Heart left ventricle (tissue), 16 donors: ENCODE measurements around the gene PTMS. TPM values are rescaled to one million over a fixed set of nuclear protein-coding genes. Genes with fewer than 3 reads are reported as not detected.
A peak's percentile ranks its signal among the peaks of the same experiment; 100 is the strongest.

Experiments
- ATAC-seq, 4 donors: fragments of 200-7000 bp; cut with Tn5 transposase; one replicate each; pipeline ENCODE4 v1.9.1; 2020 to 2022; ENCODE audit warnings: moderate library complexity in 4 of 4, mild to moderate bottlenecking in 3 of 4, moderate number of reproducible peaks in 1 of 4
- DNase-seq, 5 donors: peaks; one replicate each; pipeline ENCODE4 v3.0.0-alpha.2; 2020
- H3K27ac ChIP-seq, 12 donors: fragments of 200-600 bp; sonication (generic) in 4 of 12; one replicate each; pipeline versions ENCODE4 v1.5.0 to v1.8.0; 2016 to 2022; ENCODE audit warnings: mild to moderate bottlenecking in 2 of 12
- H3K27me3 ChIP-seq, 9 donors: fragments of 200-600 bp; sonication (generic) in 2 of 9; one replicate each; pipeline versions ENCODE4 v1.5.1 to v1.8.0; 2016 to 2022; ENCODE audit warnings: mild to moderate bottlenecking in 3 of 9
- H3K36me3 ChIP-seq, 9 donors: fragments of 200-600 bp; sonication (generic) in 2 of 9; one replicate each; pipeline versions ENCODE4 v1.5.0 to v1.8.0; 2018 to 2022; ENCODE audit warnings: mild to moderate bottlenecking in 2 of 9
- H3K4me1 ChIP-seq, 12 donors: fragments of 200-600 bp; sonication (generic) in 4 of 12; one replicate each; pipeline versions ENCODE4 v1.5.0 to v1.8.0; 2016 to 2022; ENCODE audit warnings: mild to moderate bottlenecking in 3 of 12
- H3K4me3 ChIP-seq, 12 donors: fragments of 200-600 bp; sonication (generic) in 4 of 12; one replicate each; pipeline versions ENCODE4 v1.5.0 to v1.8.0; 2017 to 2022; ENCODE audit warnings: mild to moderate bottlenecking in 9 of 12, moderate library complexity in 4 of 12
- H3K9me3 ChIP-seq, 12 donors: fragments of 200-600 bp; sonication (generic) in 4 of 12; one replicate each; pipeline versions ENCODE4 v1.5.0 to v1.8.0; 2016 to 2022; ENCODE audit warnings: mild to moderate bottlenecking in 1 of 12
- CTCF ChIP-seq, 12 donors: fragments of 200-600 bp; sonication (generic) in 4 of 12; IDR thresholded peaks; one replicate each; pipeline versions ENCODE4 v1.5.0 to v1.8.0; 2018 to 2022; ENCODE audit warnings: antibody characterized with exemption in 12 of 12, mild to moderate bottlenecking in 5 of 12
- POLR2A ChIP-seq, 2 donors: fragments of 450-650 bp; IDR thresholded peaks; one replicate each; pipeline ENCODE4 v1.6.1; 2017; ENCODE audit warnings: antibody characterized with exemption in 2 of 2, mild to moderate bottlenecking in 2 of 2, moderate library complexity in 2 of 2
- WGBS, 4 donors: extraction: QIAGEN DNeasy Blood & Tissue Kit in 2 of 4; methylation state at CpG; one replicate each; pipeline versions ENCODE4 v1.1.5 to v1.1.7; 2013 to 2018; 5-methylcytosine and 5-hydroxymethylcytosine counted together
- intact Hi-C, 10 donors: fragments of 100-400 bp; cut with DNase I; formaldehyde crosslinking; loops; one replicate each; pipeline versions ENCODE4 v1.11.1 to v1.14.2; 2022
- polyA plus RNA-seq, 2 donors: library from polyadenylated mRNA; stranded (reverse); fragments of 200-250 nt; gene quantifications; one replicate each; pipeline ENCODE4 v1.2.3, GENCODE V29; 2013
- total RNA-seq, 9 donors: library from RNA; depleted of rRNA in 2 of 9; stranded (reverse); fragments of >200 nt in 2 of 9; fragmentation: NEBNext Ultra II Directional in 3 of 9; extraction: Animal tissue kit (Norgen Biotek cat#: 25700) in 3 of 9; gene quantifications; one replicate each; pipeline versions ENCODE4 v1.1.0 to v1.2.4, GENCODE V29; 2016 to 2023
- donor health status: ischemic (EF 13 %, LVEDD 7.1; RV severe dilation, severe dysfunction).
- donor health status: healthy with polysubstance abuse.
- donor health status: DM: no; HTN: yes; CAD: no.
- donor health status: DM: no; HTN: no; CAD: no.
- donor health status: ischemic (EF 25% LVEDD 6.9; RV normal size, moderate dysfunction).
- donor health status: ischemic (EF 25% LVEDD 5.7; RV mildly dilated, moderate dysfunction).
- donor health status: healthy.
- donor health status: DM: yes; HTN: yes; CAD: no.
- donor health status: ischemic (EF 35%, LVEDD 5.7; RV mildly dilated, moderate dysfunction).
- donor health status: nonischemic (EF 11% LVEDD 7.7; RV severe dilation, severe dysfunction).
- donor health status: DM: yes; HTN: yes; CAD: no.
- donor health status: PGD.
- donor health status: ischemic (EF 29% LVEDD 5.4; RV normal size, mild dysfunction).
- donor health status: nonischemic (EF 23%, LVEDD 6.1; RV moderate dilation, normal function).

PTMS gene
- total and polyA plus RNA-seq, 11 donors = 72.9 to 331 (median 138) TPM

GRCh38 chr12:6817662-6818157, 51.5 kb downstream of the PTMS start:
- H3K27me3 ChIP-seq = peaks cover 0 to 10% (median 0%) of the 10 kb centered on the region in 9 donors
- 83 to 93% (median 87%) methylated on average over 20 of the region's 20 CpGs for WGBS, 4 donors
- intact Hi-C loops = no loop called here
- H3K4me3 ChIP-seq = no peak overlapping the region
- H3K27ac ChIP-seq = no peak overlapping the region
- TF ChIP-seq POLR2A (IDR thresholded peaks at IDR 0.05) (no peak), CTCF (IDR thresholded peaks at IDR 0.05) (no peak)
- peaks cover 0 to 16% (median 0%) of the 10 kb centered on the region in 9 donors for H3K36me3 ChIP-seq
- DNase-seq (no peak), ATAC-seq (no peak)
- H3K4me1 ChIP-seq = peaks cover 0 to 21% (median 13%) of the 10 kb centered on the region in 12 donors
- no peaks in the 10 kb centered on the region for H3K9me3 ChIP-seq

- intact Hi-C loops = no loop called here
- WGBS, 4 donors = 76 to 84% (median 77%) methylated on average over 7 to 10 of the region's 10 CpGs
These were observed 52.1 kb downstream of the PTMS start for GRCh38 chr12:6818222-6818621.

GRCh38 chr12:6818645-6819044, 52.5 kb downstream of the PTMS start:
- ATAC-seq (no peak), DNase-seq (no peak)
- peaks cover 0 to 23% (median 13%) of the 10 kb centered on the region in 12 donors for H3K4me1 ChIP-seq
- no peak overlapping the region for H3K4me3 ChIP-seq
- peaks cover 0 to 16% (median 0%) of the 10 kb centered on the region in 9 donors for H3K36me3 ChIP-seq
- H3K27me3 ChIP-seq = peaks cover 0 to 12% (median 0%) of the 10 kb centered on the region in 9 donors
- intact Hi-C loops = no loop called here
- TF ChIP-seq CTCF (IDR thresholded peaks at IDR 0.05) (no peak), POLR2A (IDR thresholded peaks at IDR 0.05) (no peak)
- H3K9me3 ChIP-seq = no peaks in the 10 kb centered on the region
- 81 to 100% (median 86%) methylated on average over 2 to 5 of the region's 5 CpGs for WGBS, 4 donors
- H3K27ac ChIP-seq = no peak overlapping the region

More at GRCh38 chr12:6818222-6818621, 52.1 kb downstream of the PTMS start:
- peaks cover 0 to 12% (median 0%) of the 10 kb centered on the region in 9 donors for H3K27me3 ChIP-seq
- TF ChIP-seq POLR2A (IDR thresholded peaks at IDR 0.05) (no peak), CTCF (IDR thresholded peaks at IDR 0.05) (no peak)
- no peak overlapping the region for H3K27ac ChIP-seq
- H3K4me3 ChIP-seq = no peak overlapping the region
- peaks cover 0 to 22% (median 13%) of the 10 kb centered on the region in 12 donors for H3K4me1 ChIP-seq
- H3K36me3 ChIP-seq = peaks cover 0 to 16% (median 0%) of the 10 kb centered on the region in 9 donors
- DNase-seq (no peak), ATAC-seq (no peak)
- H3K9me3 ChIP-seq = no peaks in the 10 kb centered on the region

- TF ChIP-seq POLR2A (IDR thresholded peaks at IDR 0.05) = no peak
- no peak for TF ChIP-seq CTCF (IDR thresholded peaks at IDR 0.05)
- H3K36me3 ChIP-seq = peaks cover 0 to 16% (median 0%) of the 10 kb centered on the region in 9 donors
- H3K27me3 ChIP-seq = peaks cover 0 to 12% (median 0%) of the 10 kb centered on the region in 9 donors
- ATAC-seq = no peak
- no peak overlapping the region for H3K4me3 ChIP-seq
- DNase-seq = peak in 1 of 5 donors; percentile 40
- H3K9me3 ChIP-seq = no peaks in the 10 kb centered on the region
- H3K27ac ChIP-seq = no peak overlapping the region
- intact Hi-C loops = loop anchor here in 3 of 10 donors (5.0 to 10.0 kb wide), 4 partner anchors 45 to 205 kb away; partner anchors contain the start of genes LAG3 (in 1 of the 3) and MLF2 (in 1 of the 3)
- peaks cover 0 to 23% (median 13%) of the 10 kb centered on the region in 12 donors for H3K4me1 ChIP-seq
- WGBS, 4 donors = 76 to 84% (median 82%) methylated on average over 12 to 13 of the region's 13 CpGs
These were observed 53.2 kb downstream of the PTMS start for GRCh38 chr12:6819106-6820030.
